ENCODE results near the gene EEFSEC. TPM values are rescaled to one million over a fixed set of nuclear protein-coding genes. Genes with fewer than 3 reads are reported as not detected.

Gene EEFSEC
- total RNA-seq, 1 experiment from 2014 or later = 14.0 TPM

- TF ChIP-seq CTCF (IDR thresholded peaks at IDR 0.05; ENCODE audit: insufficient read depth in 1 of 2, low read depth in 1 of 2, low read length in 1 of 2, severe bottlenecking in 1 of 2, unreplicated experiment in 1 of 2) = no peak
These were observed 68.0 kb downstream of the EEFSEC start for GRCh38 chr3:128221328-128221727.

GRCh38 chr3:128222796-128223385 is 69.6 kb downstream of the EEFSEC start:
- Histone ChIP-seq H3K4me3 (ENCODE audit: low read depth, low read length) (no peak overlapping the region), H3K9me3 (peaks cover 16% of the 10 kb centered on the region), H3K27me3 (replicated peaks; ENCODE audit: control insufficient read depth, insufficient read depth, low read length) (no peaks in the 10 kb centered on the region), H3K36me3 (ENCODE audit: control insufficient read depth, insufficient read depth, low read length) (no peaks in the 10 kb centered on the region), H3K4me1 (no peaks in the 10 kb centered on the region)
- no peak overlapping the region for H3K4me3 Mint-ChIP-seq (ENCODE audit: unreplicated experiment)
- no peak overlapping the region for H3K27ac Mint-ChIP-seq (ENCODE audit: unreplicated experiment)
- no peak for DNase-seq
- no peaks in the 10 kb centered on the region for H3K27me3 Mint-ChIP-seq (ENCODE audit: insufficient read depth, unreplicated experiment)
- BruUV-seq (replicated peaks) = no TSS peak
- no peak for TF ChIP-seq CTCF (IDR thresholded peaks at IDR 0.05; ENCODE audit: insufficient read depth in 1 of 2, low read depth in 1 of 2, low read length in 1 of 2, severe bottlenecking in 1 of 2, unreplicated experiment in 1 of 2)
- peaks cover 22% of the 10 kb centered on the region for H3K9me3 Mint-ChIP-seq (ENCODE audit: unreplicated experiment)
- peaks cover 10% of the 10 kb centered on the region for H3K36me3 Mint-ChIP-seq (ENCODE audit: insufficient read depth, unreplicated experiment)
- intact Hi-C loops (cut with micrococcal nuclease; ENCODE audit: unreplicated experiment) = no loop called here
- ChIA-PET POLR2A (no interaction called here), CTCF (no interaction called here)
- H3K4me1 Mint-ChIP-seq (ENCODE audit: low read depth, unreplicated experiment) = peaks cover 5% of the 10 kb centered on the region

More at GRCh38 chr3:128221328-128221727, 68.0 kb downstream of the EEFSEC start:
- intact Hi-C loops (cut with micrococcal nuclease; ENCODE audit: unreplicated experiment) = no loop called here
- Mint-ChIP-seq H3K4me1 (ENCODE audit: low read depth, unreplicated experiment) (no peaks in the 10 kb centered on the region), H3K27me3 (ENCODE audit: insufficient read depth, unreplicated experiment) (no peaks in the 10 kb centered on the region), H3K9me3 (ENCODE audit: unreplicated experiment) (peaks cover 22% of the 10 kb centered on the region), H3K27ac (ENCODE audit: unreplicated experiment) (no peak overlapping the region), H3K36me3 (ENCODE audit: insufficient read depth, unreplicated experiment) (peaks cover 10% of the 10 kb centered on the region), H3K4me3 (ENCODE audit: unreplicated experiment) (no peak overlapping the region)
- Histone ChIP-seq H3K27me3 (replicated peaks; ENCODE audit: control insufficient read depth, insufficient read depth, low read length) (no peaks in the 10 kb centered on the region), H3K4me3 (ENCODE audit: low read depth, low read length) (no peak overlapping the region), H3K36me3 (ENCODE audit: control insufficient read depth, insufficient read depth, low read length) (no peaks in the 10 kb centered on the region), H3K4me1 (no peaks in the 10 kb centered on the region), H3K9me3 (peaks cover 16% of the 10 kb centered on the region)
- ChIA-PET CTCF (no interaction called here), POLR2A (no interaction called here)
- DNase-seq = no peak
- BruUV-seq (replicated peaks) = no TSS peak

- Histone ChIP-seq H3K4me3 (ENCODE audit: low read depth, low read length) (no peak overlapping the region), H3K9me3 (peaks cover 16% of the 10 kb centered on the region), H3K27me3 (replicated peaks; ENCODE audit: control insufficient read depth, insufficient read depth, low read length) (no peaks in the 10 kb centered on the region), H3K36me3 (ENCODE audit: control insufficient read depth, insufficient read depth, low read length) (no peaks in the 10 kb centered on the region), H3K4me1 (no peaks in the 10 kb centered on the region)
- no peak overlapping the region for H3K27ac Mint-ChIP-seq (ENCODE audit: unreplicated experiment)
- no peaks in the 10 kb centered on the region for H3K27me3 Mint-ChIP-seq (ENCODE audit: insufficient read depth, unreplicated experiment)
- no peak overlapping the region for H3K4me3 Mint-ChIP-seq (ENCODE audit: unreplicated experiment)
- no peak for DNase-seq
- BruUV-seq (replicated peaks) = no TSS peak
- intact Hi-C loops (cut with micrococcal nuclease; ENCODE audit: unreplicated experiment) = no loop called here
- POLR2A ChIA-PET = no interaction called here
- H3K9me3 Mint-ChIP-seq (ENCODE audit: unreplicated experiment) = peaks cover 15% of the 10 kb centered on the region
- no peaks in the 10 kb centered on the region for H3K36me3 Mint-ChIP-seq (ENCODE audit: insufficient read depth, unreplicated experiment)
- no peak for TF ChIP-seq CTCF (IDR thresholded peaks at IDR 0.05; ENCODE audit: insufficient read depth in 1 of 2, low read depth in 1 of 2, low read length in 1 of 2, severe bottlenecking in 1 of 2, unreplicated experiment in 1 of 2)
- CTCF ChIA-PET = no interaction called here
- H3K4me1 Mint-ChIP-seq (ENCODE audit: low read depth, unreplicated experiment) = peaks cover 5% of the 10 kb centered on the region
These were observed 73.0 kb downstream of the EEFSEC start for GRCh38 chr3:128226186-128226725.
